ENCODE measurements around the gene SMARCAL1. TPM values are rescaled to one million over a fixed set of nuclear protein-coding genes. Genes with fewer than 3 reads are reported as not detected.

SMARCAL1 gene
- 14.5 and 16.0 TPM in 2 replicates for total RNA-seq

DNA sequence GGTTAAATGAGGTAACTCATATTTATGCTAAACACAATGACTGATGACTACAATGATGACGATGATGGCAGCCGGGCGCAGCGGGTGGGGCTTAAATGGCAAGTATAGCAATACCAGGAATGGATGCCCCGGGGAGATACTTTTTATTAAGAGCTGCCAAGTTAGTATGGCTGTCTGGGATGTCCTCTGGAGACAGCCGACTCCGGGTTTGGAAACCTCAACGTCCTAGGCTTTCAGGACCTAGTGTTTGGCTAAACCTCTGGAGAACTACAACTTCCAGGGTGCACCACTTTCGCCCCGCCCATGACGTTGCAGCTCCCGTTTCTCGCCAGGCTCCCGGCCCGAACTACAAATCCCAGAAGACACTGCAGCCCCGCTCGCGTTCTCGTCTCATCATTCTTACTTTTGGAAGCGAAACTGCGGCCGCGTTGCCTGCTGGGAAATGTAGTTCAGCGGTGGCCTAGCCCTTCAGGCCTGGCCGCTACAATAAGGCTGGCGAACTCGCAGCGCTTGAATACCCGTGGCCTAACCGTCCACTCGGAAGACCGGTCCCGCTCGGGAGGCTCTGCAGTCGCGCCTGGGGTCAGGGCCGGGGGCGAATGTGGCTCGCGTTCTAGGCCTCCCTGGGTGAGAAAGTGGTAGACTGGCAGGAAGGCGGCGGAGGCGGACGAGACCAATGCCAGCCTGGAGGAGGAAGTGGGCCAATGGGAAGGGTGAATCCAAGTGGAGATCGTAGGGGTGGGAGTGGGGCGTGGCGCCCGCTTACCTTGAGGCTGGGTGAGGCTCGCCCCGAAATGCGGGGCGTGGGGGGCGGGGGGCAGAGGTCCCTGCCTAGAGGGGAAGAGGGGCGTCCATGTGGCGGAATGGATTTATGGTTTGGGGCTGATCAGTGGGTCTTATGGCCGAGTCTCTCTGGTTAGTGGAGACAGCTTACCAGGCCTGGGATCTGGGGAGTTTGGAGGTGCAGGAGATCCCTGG, at the start of gene SMARCAL1:
Gene SMARCAL1 (plus strand): TSS at position 463 of the 978 bp plus-strand sequence. CDS start 2,221 bp downstream, outside the sequence.

GRCh38 chr2:216371721-216372702, 40.3 kb upstream of the SMARCAL1 start, which contains the start of gene MARCHF4:
TSS of gene MARCHF4 (minus strand) at chr2:216372483. CDS start at chr2:216370260, 2,223 bp downstream.

GRCh38 chr2:216498379-216499352, 86.4 kb downstream of the SMARCAL1 start, which contains the start of gene RPL37A:
TSS of gene RPL37A (plus strand) at chr2:216498844. CDS start at chr2:216498875, 31 bp downstream.

Other genes with a start within 250 kb of the SMARCAL1 start
- 2.1 and 4.5 TPM in 2 replicates for gene MARCHF4, start 40.0 kb upstream of the SMARCAL1 start, total RNA-seq
- gene RPL37A, start 86.4 kb downstream of the SMARCAL1 start, total RNA-seq = 3,491 and 3,651 TPM in 2 replicates
- 807 and 1,153 TPM in 2 replicates for gene IGFBP2, start 220.9 kb downstream of the SMARCAL1 start, total RNA-seq

All from aortic smooth muscle cell (primary cell).